Measurements from ENCODE around the gene SLC3A2. TPM values are rescaled to one million over a fixed set of nuclear protein-coding genes. Genes with fewer than 3 reads are reported as not detected.

SLC3A2 gene
- total RNA-seq, 1 donor from 2014 or later: 588 TPM

- H3K4me3 Mint-ChIP-seq (ENCODE audit: unreplicated experiment): no peak overlapping the region
- no peaks in the 10 kb centered on the region for H3K4me1 Mint-ChIP-seq (ENCODE audit: low read depth, unreplicated experiment)
- peaks cover 2% of the 10 kb centered on the region for H3K27me3 ChIP-seq (ENCODE audit: insufficient read depth, low read length)
- H3K4me2 ChIP-seq (ENCODE audit: low read length): no peak overlapping the region
- DNase-seq (ENCODE audit: low read depth): no peak
- FAIRE-seq: no peak
- no peaks in the 10 kb centered on the region for H3K79me2 ChIP-seq (ENCODE audit: insufficient read depth, low read length)
- no peak overlapping the region for H2AFZ ChIP-seq (ENCODE audit: low read depth, low read length)
- TF ChIP-seq EZH2 (IDR thresholded peaks at IDR 0.05; ENCODE audit: insufficient read depth, low read length): no peak
- TF ChIP-seq, protein P1, sequence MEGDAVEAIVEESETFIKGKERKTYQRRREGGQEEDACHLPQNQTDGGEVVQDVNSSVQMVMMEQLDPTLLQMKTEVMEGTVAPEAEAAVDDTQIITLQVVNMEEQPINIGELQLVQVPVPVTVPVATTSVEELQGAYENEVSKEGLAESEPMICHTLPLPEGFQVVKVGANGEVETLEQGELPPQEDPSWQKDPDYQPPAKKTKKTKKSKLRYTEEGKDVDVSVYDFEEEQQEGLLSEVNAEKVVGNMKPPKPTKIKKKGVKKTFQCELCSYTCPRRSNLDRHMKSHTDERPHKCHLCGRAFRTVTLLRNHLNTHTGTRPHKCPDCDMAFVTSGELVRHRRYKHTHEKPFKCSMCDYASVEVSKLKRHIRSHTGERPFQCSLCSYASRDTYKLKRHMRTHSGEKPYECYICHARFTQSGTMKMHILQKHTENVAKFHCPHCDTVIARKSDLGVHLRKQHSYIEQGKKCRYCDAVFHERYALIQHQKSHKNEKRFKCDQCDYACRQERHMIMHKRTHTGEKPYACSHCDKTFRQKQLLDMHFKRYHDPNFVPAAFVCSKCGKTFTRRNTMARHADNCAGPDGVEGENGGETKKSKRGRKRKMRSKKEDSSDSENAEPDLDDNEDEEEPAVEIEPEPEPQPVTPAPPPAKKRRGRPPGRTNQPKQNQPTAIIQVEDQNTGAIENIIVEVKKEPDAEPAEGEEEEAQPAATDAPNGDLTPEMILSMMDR (IDR thresholded peaks at IDR 0.05; ENCODE audit: insufficient read depth, low read depth, low read length): no peak
- H3K36me3 ChIP-seq (ENCODE audit: insufficient read depth, low read length): no peaks in the 10 kb centered on the region
- H3K4me3 ChIP-seq (ENCODE audit: insufficient read depth, low read depth, low read length): no peak overlapping the region
- peaks cover 7% of the 10 kb centered on the region for H3K27me3 Mint-ChIP-seq (ENCODE audit: low read depth, unreplicated experiment)
- no peaks in the 10 kb centered on the region for H4K20me1 ChIP-seq (ENCODE audit: insufficient read depth, low read length)
- peaks cover 7% of the 10 kb centered on the region for H3K9me3 Mint-ChIP-seq (ENCODE audit: unreplicated experiment)
- H3K4me1 ChIP-seq (ENCODE audit: insufficient read depth, low read length): no peaks in the 10 kb centered on the region
- no peak overlapping the region for H3K9ac ChIP-seq (ENCODE audit: low read length)
- no peak overlapping the region for H3K27ac Mint-ChIP-seq (ENCODE audit: unreplicated experiment)
- H3K27ac ChIP-seq (ENCODE audit: low read depth, low read length): no peak overlapping the region
- no peaks in the 10 kb centered on the region for H3K9me3 ChIP-seq (ENCODE audit: insufficient read depth, low read depth, low read length)
- H3K36me3 Mint-ChIP-seq (ENCODE audit: low read depth, unreplicated experiment): no peaks in the 10 kb centered on the region
These were observed 15.4 kb downstream of the SLC3A2 start for GRCh38 chr11:62896049-62896448.

DNA sequence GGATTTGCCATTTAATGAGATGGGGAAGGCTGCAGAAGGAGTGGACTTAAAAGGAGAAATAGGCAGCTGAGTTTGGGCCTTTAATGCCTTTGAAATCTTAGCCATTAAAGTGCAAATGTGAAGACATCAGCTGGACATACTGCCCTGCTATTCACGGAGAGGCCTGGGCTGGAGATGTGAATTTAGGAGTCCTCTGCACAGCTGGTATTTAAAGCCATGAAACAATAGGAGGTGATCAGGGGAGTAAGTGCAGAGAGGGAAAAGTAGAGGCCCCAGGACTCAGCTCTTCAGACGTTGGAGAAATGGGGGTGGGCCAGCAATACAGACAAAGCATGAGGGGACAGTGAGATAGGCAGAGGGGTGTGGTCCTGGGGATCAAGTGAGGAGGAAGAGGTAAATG is 16.6 kb downstream of the SLC3A2 start:
- TF ChIP-seq, protein P1 (IDR thresholded peaks at IDR 0.05; ENCODE audit: insufficient read depth, low read depth, low read length): no peak
- no peak for TF ChIP-seq EZH2 (IDR thresholded peaks at IDR 0.05; ENCODE audit: insufficient read depth, low read length)
- Histone ChIP-seq H3K27ac (ENCODE audit: low read depth, low read length) (no peak overlapping the region), H2AFZ (ENCODE audit: low read depth, low read length) (no peak overlapping the region), H3K4me2 (ENCODE audit: low read length) (no peak overlapping the region), H3K4me1 (ENCODE audit: insufficient read depth, low read length) (no peaks in the 10 kb centered on the region), H3K9ac (ENCODE audit: low read length) (no peak overlapping the region), H3K79me2 (ENCODE audit: insufficient read depth, low read length) (no peaks in the 10 kb centered on the region), H3K27me3 (ENCODE audit: insufficient read depth, low read length) (peaks cover 6% of the 10 kb centered on the region), H4K20me1 (ENCODE audit: insufficient read depth, low read length) (no peaks in the 10 kb centered on the region), H3K9me3 (ENCODE audit: insufficient read depth, low read depth, low read length) (no peaks in the 10 kb centered on the region), H3K36me3 (ENCODE audit: insufficient read depth, low read length) (no peaks in the 10 kb centered on the region), H3K4me3 (ENCODE audit: insufficient read depth, low read depth, low read length) (no peak overlapping the region)
- H3K4me3 Mint-ChIP-seq (ENCODE audit: unreplicated experiment): no peak overlapping the region
- no peak overlapping the region for H3K27ac Mint-ChIP-seq (ENCODE audit: unreplicated experiment)
- H3K4me1 Mint-ChIP-seq (ENCODE audit: low read depth, unreplicated experiment): no peaks in the 10 kb centered on the region
- no peaks in the 10 kb centered on the region for H3K36me3 Mint-ChIP-seq (ENCODE audit: low read depth, unreplicated experiment)
- no peak for FAIRE-seq
- H3K9me3 Mint-ChIP-seq (ENCODE audit: unreplicated experiment): peaks cover 7% of the 10 kb centered on the region
- H3K27me3 Mint-ChIP-seq (ENCODE audit: low read depth, unreplicated experiment): peaks cover 7% of the 10 kb centered on the region
- no peak for DNase-seq (ENCODE audit: low read depth)

DNA sequence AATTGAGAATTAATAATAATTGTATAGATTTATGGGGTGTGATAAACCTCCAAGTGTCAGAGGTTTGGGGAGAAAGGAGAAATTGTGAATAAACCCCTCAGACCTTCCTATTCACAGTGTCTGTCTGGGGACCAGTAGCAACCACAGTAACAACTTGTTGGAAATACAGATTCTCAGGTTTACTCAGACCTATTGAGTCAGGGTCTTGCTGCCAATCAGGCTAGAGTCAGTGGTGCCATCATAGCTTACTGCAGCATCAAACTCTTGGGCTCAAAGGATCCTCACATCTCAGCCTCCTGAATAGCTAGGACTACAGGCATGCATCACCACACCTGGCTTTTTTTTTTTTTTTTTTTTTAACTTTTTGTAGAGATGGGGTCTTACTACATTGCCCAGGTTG is 17.3 kb downstream of the SLC3A2 start:
- H3K36me3 ChIP-seq (ENCODE audit: insufficient read depth, low read length): no peaks in the 10 kb centered on the region
- H3K4me3 Mint-ChIP-seq (ENCODE audit: unreplicated experiment): no peak overlapping the region

More for the DNA sequence above, 17.3 kb downstream of the SLC3A2 start:
- Mint-ChIP-seq H3K9me3 (ENCODE audit: unreplicated experiment) (peaks cover 7% of the 10 kb centered on the region), H3K27me3 (ENCODE audit: low read depth, unreplicated experiment) (peaks cover 7% of the 10 kb centered on the region), H3K4me1 (ENCODE audit: low read depth, unreplicated experiment) (no peaks in the 10 kb centered on the region), H3K27ac (ENCODE audit: unreplicated experiment) (no peak overlapping the region), H3K36me3 (ENCODE audit: low read depth, unreplicated experiment) (no peaks in the 10 kb centered on the region)
- Histone ChIP-seq H3K79me2 (ENCODE audit: insufficient read depth, low read length) (no peaks in the 10 kb centered on the region), H3K9ac (ENCODE audit: low read length) (no peak overlapping the region), H3K4me1 (ENCODE audit: insufficient read depth, low read length) (no peaks in the 10 kb centered on the region), H2AFZ (ENCODE audit: low read depth, low read length) (no peak overlapping the region), H3K27me3 (ENCODE audit: insufficient read depth, low read length) (peaks cover 6% of the 10 kb centered on the region), H3K4me2 (ENCODE audit: low read length) (no peak overlapping the region), H4K20me1 (ENCODE audit: insufficient read depth, low read length) (no peaks in the 10 kb centered on the region), H3K9me3 (ENCODE audit: insufficient read depth, low read depth, low read length) (no peaks in the 10 kb centered on the region), H3K27ac (ENCODE audit: low read depth, low read length) (no peak overlapping the region), H3K4me3 (ENCODE audit: insufficient read depth, low read depth, low read length) (no peak overlapping the region)
- TF ChIP-seq EZH2 (IDR thresholded peaks at IDR 0.05; ENCODE audit: insufficient read depth, low read length): no peak
- TF ChIP-seq, protein P1 (IDR thresholded peaks at IDR 0.05; ENCODE audit: insufficient read depth, low read depth, low read length): no peak
- FAIRE-seq (no peak), DNase-seq (ENCODE audit: low read depth) (no peak)

Data from astrocyte (in vitro differentiated cells and primary cell).